Sigmoid colon (tissue), 7 donors: ENCODE results near the gene CBL. TPM values are rescaled to one million over a fixed set of nuclear protein-coding genes. Genes with fewer than 3 reads are reported as not detected.

Experiments used
- DNase-seq: peaks from one replicate; pipeline ENCODE4 v3.0.0-alpha.2; 2019
- H3K27ac ChIP-seq, 4 donors: fragments of 200-600 bp; sonication (generic); one replicate each; pipeline ENCODE4 v1.5.1; 2016 to 2019; ENCODE audit warnings: mild to moderate bottlenecking in 1 of 4
- H3K27me3 ChIP-seq, 3 donors: fragments of 200-600 bp; sonication (generic); one replicate each; pipeline ENCODE4 v1.5.1; 2019; ENCODE audit warnings: mild to moderate bottlenecking in 1 of 3
- H3K36me3 ChIP-seq, 4 donors: fragments of 200-600 bp; sonication (generic); one replicate each; pipeline ENCODE4 v1.5.1; 2016 to 2019
- H3K4me1 ChIP-seq, 4 donors: fragments of 200-600 bp; sonication (generic); one replicate each; pipeline ENCODE4 v1.5.1; 2017 to 2019
- H3K4me3 ChIP-seq, 4 donors: fragments of 200-600 bp; sonication (generic); one replicate each; pipeline ENCODE4 v1.5.1; 2017 to 2019; ENCODE audit warnings: mild to moderate bottlenecking in 2 of 4, moderate library complexity in 1 of 4
- H3K9me3 ChIP-seq, 4 donors: fragments of 200-600 bp in 3 of 4; sonication (generic) in 3 of 4; one replicate each; pipeline versions ENCODE4 v1.5.1 to v1.6.1; 2013 to 2019
- EP300 ChIP-seq, 4 donors: sonication (generic); formaldehyde crosslinking; IDR thresholded peaks; one replicate each; pipeline ENCODE4 v1.6.1; 2017; ENCODE audit warnings: antibody characterized with exemption in 4 of 4
- POLR2A ChIP-seq, 2 donors: fragments of 450-650 bp; IDR thresholded peaks; one replicate each; pipeline ENCODE4 v1.6.1; 2016; ENCODE audit warnings: antibody characterized with exemption in 2 of 2, mild to moderate bottlenecking in 2 of 2, moderate library complexity in 2 of 2
- POLR2AphosphoS5 ChIP-seq, 4 donors: sonication (generic); formaldehyde crosslinking; IDR thresholded peaks; one replicate each; pipeline ENCODE4 v1.6.1; 2017; ENCODE audit warnings: antibody characterized with exemption in 4 of 4
- WGBS, 2 donors: extraction: QIAGEN DNeasy Blood & Tissue Kit; methylation state at CpG; one replicate each; pipeline ENCODE4 v1.1.7; 2013; 5-methylcytosine and 5-hydroxymethylcytosine counted together
- intact Hi-C: fragments of 100-400 bp; cut with DNase I; formaldehyde crosslinking; loops from one replicate; pipeline ENCODE4 v1.15.1; 2023
- polyA plus RNA-seq, 3 donors: library from polyadenylated mRNA; stranded (reverse); fragments of 200-250 nt; gene quantifications; one replicate each; pipeline ENCODE4 v1.2.3, GENCODE V29; 2013
- total RNA-seq, 4 donors: library from RNA; depleted of rRNA; stranded (reverse); fragments of >200 nt; gene quantifications; one replicate each; pipeline ENCODE4 v1.1.0, GENCODE V29; 2016
- TF ChIP-seq, protein P1 (sequence below), 4 experiments: fragments of 450-650 bp in 3 of 4; fragments of 200-600 bp in 1 of 4; IDR thresholded peaks; one replicate each; pipeline ENCODE4 v1.5.1; 2016 to 2019; ENCODE audit warnings: antibody characterized with exemption in 4 of 4, mild to moderate bottlenecking in 3 of 4, moderate library complexity in 2 of 4
- donor health status: healthy with polysubstance abuse.
- donor health status: Bipolar disorder and iron deficiency.
- donor health status: healthy.

The CBL gene
- total and polyA plus RNA-seq, 7 donors, result 1.8 to 17.7 (median 11.8) TPM

DNA sequence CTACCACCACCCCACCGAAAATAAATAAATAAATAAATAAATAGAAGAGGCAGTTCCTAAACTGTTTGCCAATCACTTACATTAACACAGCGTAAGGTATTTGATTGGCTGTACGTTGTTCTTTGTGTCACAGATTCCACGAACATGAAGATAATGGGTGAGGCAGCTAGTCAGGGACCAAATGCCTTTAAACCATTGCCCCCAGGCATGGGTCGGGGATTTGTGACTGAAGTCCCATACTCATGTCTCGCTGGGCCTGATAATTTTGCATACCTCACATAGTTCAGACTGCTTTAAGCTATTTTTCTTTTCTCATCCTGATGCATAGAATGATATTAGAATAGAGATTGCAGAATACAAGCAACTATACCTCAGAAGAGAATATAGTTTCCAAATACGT, 3.6 kb upstream of the CBL start:
- Histone ChIP-seq H3K4me1 (peaks cover 0 to 12% (median 8%) of the 10 kb centered on the region in 4 donors), H3K27me3 (no peaks in the 10 kb centered on the region), H3K27ac (no peak overlapping the region), H3K36me3 (no peaks in the 10 kb centered on the region), H3K9me3 (no peaks in the 10 kb centered on the region), H3K4me3 (no peak overlapping the region)
- TF ChIP-seq, protein P1, sequence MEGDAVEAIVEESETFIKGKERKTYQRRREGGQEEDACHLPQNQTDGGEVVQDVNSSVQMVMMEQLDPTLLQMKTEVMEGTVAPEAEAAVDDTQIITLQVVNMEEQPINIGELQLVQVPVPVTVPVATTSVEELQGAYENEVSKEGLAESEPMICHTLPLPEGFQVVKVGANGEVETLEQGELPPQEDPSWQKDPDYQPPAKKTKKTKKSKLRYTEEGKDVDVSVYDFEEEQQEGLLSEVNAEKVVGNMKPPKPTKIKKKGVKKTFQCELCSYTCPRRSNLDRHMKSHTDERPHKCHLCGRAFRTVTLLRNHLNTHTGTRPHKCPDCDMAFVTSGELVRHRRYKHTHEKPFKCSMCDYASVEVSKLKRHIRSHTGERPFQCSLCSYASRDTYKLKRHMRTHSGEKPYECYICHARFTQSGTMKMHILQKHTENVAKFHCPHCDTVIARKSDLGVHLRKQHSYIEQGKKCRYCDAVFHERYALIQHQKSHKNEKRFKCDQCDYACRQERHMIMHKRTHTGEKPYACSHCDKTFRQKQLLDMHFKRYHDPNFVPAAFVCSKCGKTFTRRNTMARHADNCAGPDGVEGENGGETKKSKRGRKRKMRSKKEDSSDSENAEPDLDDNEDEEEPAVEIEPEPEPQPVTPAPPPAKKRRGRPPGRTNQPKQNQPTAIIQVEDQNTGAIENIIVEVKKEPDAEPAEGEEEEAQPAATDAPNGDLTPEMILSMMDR (IDR thresholded peaks at IDR 0.05), result no peak
- TF ChIP-seq POLR2A (IDR thresholded peaks at IDR 0.05), result no peak
- no peak for TF ChIP-seq EP300 (IDR thresholded peaks at IDR 0.05)
- TF ChIP-seq POLR2AphosphoS5 (IDR thresholded peaks at IDR 0.05), result no peak
- 92 to 96% methylated on average over 7 of the region's 7 CpGs for WGBS, 2 donors
- intact Hi-C loops, result no loop called here
- DNase-seq, result no peak

DNA sequence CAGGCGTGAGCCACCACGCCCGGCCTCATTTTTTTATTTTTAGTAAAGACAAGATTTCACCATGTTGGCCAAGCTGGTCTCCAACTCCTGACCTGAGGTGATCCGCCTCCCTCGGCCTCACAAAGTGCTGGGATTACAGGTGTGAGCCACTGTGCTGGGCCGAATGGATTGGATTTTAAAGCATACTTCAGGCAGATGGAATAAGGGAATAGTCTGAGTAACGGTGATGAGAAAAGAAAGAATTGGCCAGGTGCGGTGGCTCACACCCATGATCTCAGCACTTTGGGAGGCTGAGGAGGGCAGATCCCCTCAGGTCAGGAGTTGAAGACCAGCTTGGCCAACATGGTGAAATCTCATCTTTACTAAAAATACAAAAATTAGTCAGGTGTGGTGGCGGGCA, 2.1 kb upstream of the CBL start:
- Histone ChIP-seq H3K36me3 (no peaks in the 10 kb centered on the region), H3K4me1 (peaks cover 0 to 24% (median 20%) of the 10 kb centered on the region in 4 donors), H3K9me3 (no peaks in the 10 kb centered on the region), H3K27me3 (no peaks in the 10 kb centered on the region), H3K4me3 (no peak overlapping the region), H3K27ac (no peak overlapping the region)
- TF ChIP-seq POLR2AphosphoS5 (IDR thresholded peaks at IDR 0.05) (no peak), EP300 (IDR thresholded peaks at IDR 0.05) (no peak), POLR2A (IDR thresholded peaks at IDR 0.05) (no peak)
- TF ChIP-seq, protein P1 (IDR thresholded peaks at IDR 0.05), result no peak
- WGBS, 2 donors, result 94 to 95% methylated on average over 9 of the region's 9 CpGs
- intact Hi-C loops, result no loop called here
- no peak for DNase-seq

DNA sequence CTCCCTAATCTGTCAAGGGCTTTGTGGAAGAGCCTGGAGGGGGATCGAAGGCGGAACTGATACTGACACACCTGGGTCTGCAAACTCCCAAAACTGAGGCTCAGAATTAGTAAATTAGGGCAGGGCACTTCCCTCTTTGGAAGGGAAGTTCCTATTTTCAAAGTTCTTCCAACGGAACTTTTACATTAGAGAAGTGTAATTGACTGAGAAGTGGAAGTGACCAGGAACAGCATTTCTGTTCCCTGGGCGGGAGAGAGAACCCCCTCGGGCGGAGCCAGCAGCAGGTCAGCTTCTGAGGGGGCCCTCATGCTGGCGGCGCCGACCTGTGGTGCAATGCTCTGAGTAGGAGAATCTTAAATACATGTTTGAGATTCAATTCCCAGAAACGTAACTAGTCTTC, 1.1 kb upstream of the CBL start:
- no peak for DNase-seq
- Histone ChIP-seq H3K36me3 (no peaks in the 10 kb centered on the region), H3K4me3 (peak overlapping the region in 2 of 4 donors; percentile 92 to 93), H3K27me3 (no peaks in the 10 kb centered on the region), H3K4me1 (peaks cover 0 to 27% (median 20%) of the 10 kb centered on the region in 4 donors), H3K27ac (peak overlapping the region; percentile 94 to 98 (median 96)), H3K9me3 (no peaks in the 10 kb centered on the region)
- WGBS, 2 donors, result 57 to 67% methylated on average over 10 of the region's 10 CpGs
- TF ChIP-seq EP300 (IDR thresholded peaks at IDR 0.05) (no peak), POLR2AphosphoS5 (IDR thresholded peaks at IDR 0.05) (no peak), POLR2A (IDR thresholded peaks at IDR 0.05) (no peak)
- TF ChIP-seq, protein P1 (IDR thresholded peaks at IDR 0.05), result no peak
- intact Hi-C loops, result loop anchor here (5.0 kb wide), 1 partner anchor 103 kb away; the partner anchor contains the start of gene DPAGT1

DNA sequence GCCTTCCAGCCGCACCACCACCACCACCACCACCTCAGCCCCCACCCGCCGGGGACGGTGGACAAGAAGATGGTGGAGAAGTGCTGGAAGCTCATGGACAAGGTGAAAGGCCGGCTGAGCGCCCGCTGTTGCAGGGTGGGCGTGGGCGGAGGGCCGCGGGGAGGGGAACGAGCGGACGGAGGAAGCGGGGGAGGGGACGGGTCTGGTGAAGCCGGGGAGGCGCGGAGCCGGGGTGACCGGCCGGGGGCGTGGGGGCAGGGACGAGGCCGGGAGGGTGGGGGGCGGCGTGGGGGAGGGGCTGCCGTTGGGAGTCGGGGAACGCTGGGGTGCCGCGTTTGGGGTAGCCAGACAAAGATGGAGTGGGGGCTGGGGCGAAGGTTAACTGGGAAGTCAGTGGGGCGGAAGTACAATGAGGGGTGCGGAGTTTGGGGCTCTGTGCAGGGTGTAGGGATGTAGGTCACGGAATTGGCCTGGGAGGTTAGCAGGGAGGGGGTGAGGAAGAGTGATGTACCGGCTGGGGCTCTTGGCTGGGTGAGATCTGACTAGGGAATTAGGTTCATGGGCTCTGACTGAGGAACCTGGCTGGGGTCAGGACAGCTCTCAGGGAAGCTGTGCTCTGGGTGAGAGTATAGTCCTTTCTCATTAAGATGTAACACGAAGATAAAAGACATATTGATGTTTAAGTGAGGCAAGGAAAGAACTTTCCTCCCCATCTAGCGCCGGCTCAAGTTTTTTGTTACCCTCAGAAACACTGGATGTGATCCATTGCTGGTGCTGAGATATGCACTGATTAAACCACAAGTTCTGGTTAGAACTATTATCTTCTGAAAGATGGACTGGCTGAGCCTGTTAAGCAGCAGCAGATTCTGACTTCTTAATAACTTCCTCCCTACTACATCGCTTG, 624 bp downstream of the CBL start:
- H3K27ac ChIP-seq, result peak overlapping the region; percentile 94 to 98 (median 96)
- no peak for TF ChIP-seq POLR2A (IDR thresholded peaks at IDR 0.05)
- TF ChIP-seq EP300 (IDR thresholded peaks at IDR 0.05), result no peak
- TF ChIP-seq, protein P1 (IDR thresholded peaks at IDR 0.05), result no peak
- no peak for TF ChIP-seq POLR2AphosphoS5 (IDR thresholded peaks at IDR 0.05)
- H3K4me1 ChIP-seq, result peaks cover 0 to 29% (median 20%) of the 10 kb centered on the region in 4 donors
- no peaks in the 10 kb centered on the region for H3K9me3 ChIP-seq
- 2% methylated on average over 41 of the region's 41 CpGs for WGBS, 2 donors
- H3K4me3 ChIP-seq, result peak overlapping the region; percentile 72 to 97 (median 92)
- H3K36me3 ChIP-seq, result no peaks in the 10 kb centered on the region
- peak; percentile 77 for DNase-seq
- intact Hi-C loops, result loop anchor here (1.0 to 5.0 kb wide), 5 partner anchors 38 to 132 kb away; partner anchors contain the start of genes DPAGT1 and NLRX1
- no peaks in the 10 kb centered on the region for H3K27me3 ChIP-seq
